Dedifferentiated amniotic fluid mesenchymal stem cell (primary cell): ENCODE measurements around the gene ATL2.
"Not testable (repeated sequence)": the region's sequence is repeated elsewhere in the genome, so short reads cannot be mapped to it uniquely, and the experiment has no call there.

Source experiments
- DNase-seq: peaks from one replicate; pipeline ENCODE4 v3.0.0-alpha.2; 2016; ENCODE audit errors: extremely low spot score

ATL2 gene

GRCh38 chr2:38390947-38391346 is 13.9 kb upstream of the ATL2 start:
- DNase-seq, result no peak

GRCh38 chr2:38387887-38388286 is 10.8 kb upstream of the ATL2 start:
- DNase-seq, result no peak

GRCh38 chr2:38386821-38387220 is 9.7 kb upstream of the ATL2 start:
- no peak for DNase-seq

GRCh38 chr2:38386377-38386776 is 9.3 kb upstream of the ATL2 start:
- DNase-seq, result no peak

- no peak for DNase-seq
These were observed 7.3 kb upstream of the ATL2 start for GRCh38 chr2:38384338-38384737.

GRCh38 chr2:38383741-38384140 is 6.7 kb upstream of the ATL2 start:
- not testable (repeated sequence) for DNase-seq

GRCh38 chr2:38381381-38382143 is 4.5 kb upstream of the ATL2 start:
- DNase-seq, result no peak

- DNase-seq, result no peak
These were observed 3.5 kb upstream of the ATL2 start for GRCh38 chr2:38380397-38381130.

GRCh38 chr2:38376346-38377049 is 575 bp downstream of the ATL2 start:
- peak; percentile 30 for DNase-seq

GRCh38 chr2:38375696-38376345 is 1.3 kb downstream of the ATL2 start:
- DNase-seq, result no peak

- no peak for DNase-seq
These were observed 2.1 kb downstream of the ATL2 start for GRCh38 chr2:38374984-38375383.

GRCh38 chr2:38371235-38371634 is 5.8 kb downstream of the ATL2 start:
- no peak for DNase-seq

- DNase-seq, result no peak
These were observed 6.4 kb downstream of the ATL2 start for GRCh38 chr2:38370664-38371063.

GRCh38 chr2:38362232-38362631 is 14.8 kb downstream of the ATL2 start:
- DNase-seq, result no peak

GRCh38 chr2:38360177-38360576 is 16.9 kb downstream of the ATL2 start:
- no peak for DNase-seq

- DNase-seq, result no peak
These were observed 23.7 kb downstream of the ATL2 start for GRCh38 chr2:38353402-38353801.

- no peak for DNase-seq
These were observed 24.7 kb downstream of the ATL2 start for GRCh38 chr2:38352336-38352735.

- no peak for DNase-seq
These were observed 31.6 kb downstream of the ATL2 start for GRCh38 chr2:38345323-38346038.

- no peak for DNase-seq
These were observed 32.3 kb downstream of the ATL2 start for GRCh38 chr2:38344813-38345212.

- no peak for DNase-seq
These were observed 33.9 kb downstream of the ATL2 start for GRCh38 chr2:38343212-38343611.

GRCh38 chr2:38336621-38337020 is 40.5 kb downstream of the ATL2 start:
- no peak for DNase-seq

- no peak for DNase-seq
These were observed 46.3 kb downstream of the ATL2 start for GRCh38 chr2:38330754-38331153.
